SK-N-SH treated with all-trans-retinoic acid at 6 μM for 48 hours (cell line): ENCODE measurements around the gene SMYD3.

ENCODE experiments used
- ATAC-seq: fragments of 200-7000 bp; cut with Tn5 transposase; 3 replicates; pipeline ENCODE4 v1.9.1; 2020; ENCODE audit warnings: mild to moderate bottlenecking, moderate library complexity
- ARNTL ChIP-seq: fragments of 450-650 bp; formaldehyde crosslinking; IDR thresholded peaks from 2 replicates; pipeline ENCODE4 v1.5.0; 2020; ENCODE audit warnings: low read depth, mild to moderate bottlenecking, moderate library complexity, borderline replicate concordance
- BACH2 ChIP-seq: fragments of 250-450 bp; sonication (Bioruptor Pico); IDR thresholded peaks from 2 replicates; pipeline ENCODE4 v1.9.0; 2021; ENCODE audit warnings: mild to moderate bottlenecking, borderline replicate concordance
- CSDC2 ChIP-seq: fragments of 250-450 bp; sonication (Bioruptor Pico); IDR thresholded peaks from 2 replicates; pipeline ENCODE4 v1.5.0; 2020; ENCODE audit warnings: mild to moderate bottlenecking, moderate library complexity
- CSRNP3 ChIP-seq: fragments of 250-450 bp; sonication (Bioruptor Pico); IDR thresholded peaks from 2 replicates; pipeline ENCODE4 v1.5.1; 2021; ENCODE audit warnings: mild to moderate bottlenecking, moderate library complexity
- GLIS3 ChIP-seq: fragments of 250-450 bp; sonication (Bioruptor Pico); IDR thresholded peaks from 2 replicates; pipeline ENCODE4 v1.5.0; 2020; ENCODE audit warnings: mild to moderate bottlenecking, moderate library complexity
- ISL1 ChIP-seq: fragments of 250-450 bp; sonication (Bioruptor Pico); IDR thresholded peaks from 2 replicates; pipeline ENCODE4 v2.1.2; 2022; ENCODE audit warnings: mild to moderate bottlenecking, moderate library complexity
- POU6F1 ChIP-seq: fragments of 250-450 bp; sonication (Bioruptor Pico); IDR thresholded peaks from 2 replicates; pipeline ENCODE4 v1.8.0; 2021; ENCODE audit warnings: low read depth, mild to moderate bottlenecking, moderate library complexity, borderline replicate concordance
- PPARA ChIP-seq: fragments of 250-450 bp; sonication (Bioruptor Pico); IDR thresholded peaks from 2 replicates; pipeline ENCODE4 v1.5.0; 2020; ENCODE audit warnings: mild to moderate bottlenecking, borderline replicate concordance
- RARB ChIP-seq: fragments of 250-450 bp; sonication (Bioruptor Pico); IDR thresholded peaks from 2 replicates; pipeline ENCODE4 v1.8.0; 2021; ENCODE audit warnings: mild to moderate bottlenecking, moderate library complexity
- SNAI2 ChIP-seq: fragments of 250-450 bp; sonication (Bioruptor Pico); IDR thresholded peaks from 2 replicates; pipeline ENCODE4 v1.5.0; 2020; ENCODE audit warnings: mild to moderate bottlenecking, moderate library complexity
- TCF4 ChIP-seq: fragments of 250-450 bp; sonication (Bioruptor Pico); IDR thresholded peaks from 2 replicates; pipeline ENCODE4 v1.8.0; 2021; ENCODE audit warnings: mild to moderate bottlenecking, moderate library complexity, borderline replicate concordance
- TOX ChIP-seq: fragments of 250-450 bp; sonication (Bioruptor Pico); IDR thresholded peaks from 2 replicates; pipeline ENCODE4 v1.8.0; 2021; ENCODE audit warnings: mild to moderate bottlenecking, moderate library complexity, borderline replicate concordance
- TSHZ2 ChIP-seq: fragments of 250-450 bp; sonication (Bioruptor Pico); IDR thresholded peaks from 2 replicates; pipeline ENCODE4 v1.5.0; 2020; ENCODE audit warnings: mild to moderate bottlenecking, moderate library complexity
- ZC3H10 ChIP-seq: fragments of 250-450 bp; sonication (Bioruptor Pico); IDR thresholded peaks from 2 replicates; pipeline ENCODE4 v1.5.1; 2021; ENCODE audit warnings: mild to moderate bottlenecking, moderate library complexity
- ZFP3 ChIP-seq: fragments of 250-450 bp; sonication (Bioruptor Pico); IDR thresholded peaks from 2 replicates; pipeline ENCODE4 v1.5.0; 2020; ENCODE audit warnings: mild to moderate bottlenecking, moderate library complexity
- ZFP30 ChIP-seq: fragments of 450-650 bp; formaldehyde crosslinking; IDR thresholded peaks from 2 replicates; pipeline ENCODE4 v1.5.0; 2022; ENCODE audit warnings: mild to moderate bottlenecking, moderate library complexity
- ZNF565 ChIP-seq: fragments of 450-650 bp; formaldehyde crosslinking; conservative IDR thresholded peaks from 2 replicates; pipeline ENCODE4 v1.5.0; 2020; ENCODE audit warnings: low read depth, mild to moderate bottlenecking, moderate library complexity
- ZNF70 ChIP-seq: fragments of 450-650 bp; formaldehyde crosslinking; IDR thresholded peaks from 2 replicates; pipeline ENCODE4 v1.5.0; 2020; ENCODE audit warnings: mild to moderate bottlenecking, moderate library complexity
- ZNF8 ChIP-seq: fragments of 450-650 bp; formaldehyde crosslinking; IDR thresholded peaks from 2 replicates; pipeline ENCODE4 v1.5.0; 2020; ENCODE audit warnings: mild to moderate bottlenecking, moderate library complexity

The SMYD3 gene

GRCh38 chr1:246139745-246140182, 367.3 kb downstream of the SMYD3 start:
- peak; percentile 30; the same call in 1 of the 2 replicates for TF ChIP-seq ZC3H10 (CRISPR knock-in tag)
- TF ChIP-seq PPARA (CRISPR knock-in tag), result no peak
- TF ChIP-seq TOX (CRISPR knock-in tag), result peak; percentile 91; the same call in 1 of the 2 replicates
- peak; percentile 76 for ATAC-seq

- TF ChIP-seq ZFP30 (CRISPR knock-in tag) (no peak), CSDC2 (CRISPR knock-in tag) (no peak), ZC3H10 (CRISPR knock-in tag) (no peak), PPARA (CRISPR knock-in tag) (no peak), CSRNP3 (CRISPR knock-in tag) (no peak), ZNF565 (CRISPR knock-in tag) (no peak), BACH2 (CRISPR knock-in tag) (no peak), RARB (CRISPR knock-in tag) (no peak), ZNF70 (CRISPR knock-in tag) (no peak), ZNF8 (CRISPR knock-in tag) (no peak), TOX (CRISPR knock-in tag) (no peak), ZFP3 (CRISPR knock-in tag) (no peak), ARNTL (CRISPR knock-in tag) (no peak), TCF4 (CRISPR knock-in tag) (no peak), POU6F1 (CRISPR knock-in tag) (no peak), GLIS3 (CRISPR knock-in tag) (no peak), ISL1 (CRISPR knock-in tag) (no peak), TSHZ2 (no peak)
- no peak for ATAC-seq
These were observed 368.3 kb downstream of the SMYD3 start for GRCh38 chr1:246138781-246139180.

GRCh38 chr1:246136477-246136876, 370.6 kb downstream of the SMYD3 start:
- ATAC-seq, result no peak
- TF ChIP-seq PPARA (CRISPR knock-in tag) (no peak), ZNF565 (CRISPR knock-in tag) (no peak), TSHZ2 (no peak), TOX (CRISPR knock-in tag) (no peak), ISL1 (CRISPR knock-in tag) (no peak), ZNF70 (CRISPR knock-in tag) (no peak), GLIS3 (CRISPR knock-in tag) (no peak), SNAI2 (CRISPR knock-in tag) (no peak), POU6F1 (CRISPR knock-in tag) (no peak), ZFP3 (CRISPR knock-in tag) (no peak), ZNF8 (CRISPR knock-in tag) (no peak)
